B cell (primary cell): ENCODE data around the gene TIMM23B. TPM values are rescaled to one million over a fixed set of nuclear protein-coding genes. Genes with fewer than 3 reads are reported as not detected.
"Not testable (repeated sequence)": the region's sequence is repeated elsewhere in the genome, so short reads cannot be mapped to it uniquely, and the experiment has no call there.

ENCODE experiments used
- ATAC-seq: fragments of 200-7000 bp; cut with Tn5 transposase; one replicate; pipeline ENCODE4 v1.10.0; 2021; ENCODE audit warnings: low read depth, mild to moderate bottlenecking, moderate number of reproducible peaks, moderate library complexity
- CTCF ChIA-PET: fragments of 350-600 bp; sonication (Branson Sonifier 250); formaldehyde crosslinking; loops from one replicate; lab custom pipeline; 2021; ENCODE audit warnings: antibody characterized with exemption, inconsistent platforms; lab: Charles Lee
- POLR2A ChIA-PET: fragments of 350-600 bp; sonication (Branson Sonifier 250); formaldehyde crosslinking; loops from one replicate; lab custom pipeline; 2021; ENCODE audit warnings: antibody characterized with exemption; lab: Charles Lee
- DNase-seq: peaks from one replicate; pipeline ENCODE4 v3.0.0; 2013
- H2AFZ ChIP-seq: 2 replicates; pipeline ENCODE4 v1.6.1; 2012; ENCODE audit warnings: mild to moderate bottlenecking, low read depth, low read length; ENCODE audit not compliant: insufficient read depth, poor library complexity, severe bottlenecking
- H3K27ac ChIP-seq, 2 donors: 1 replicate in 1 of 2; 2 replicates in 1 of 2; pipeline ENCODE4 v1.5.1; 2012 to 2013; ENCODE audit warnings: low read length in 2 of 2, mild to moderate bottlenecking in 2 of 2, moderate library complexity in 1 of 2
- H3K27me3 ChIP-seq, 4 experiments: fragments of 200-600 bp in 1 of 4; sonication (generic) in 1 of 4; replicated peaks in 1 of 4; 1 replicate in 2 of 4; 2 replicates in 2 of 4; pipeline versions ENCODE4 v1.6.1 to v1.7.0; 2013 to 2016; ENCODE audit warnings: low read length in 3 of 4, mild to moderate bottlenecking in 2 of 4, mixed read lengths in 1 of 4, moderate library complexity in 1 of 4; ENCODE audit not compliant: insufficient read depth in 4 of 4, control insufficient read depth in 3 of 4; ENCODE audit errors: control extremely low read depth in 1 of 4
- H3K36me3 ChIP-seq, 2 experiments: replicated peaks in 1 of 2; 1 replicate in 1 of 2; 2 replicates in 1 of 2; pipeline versions ENCODE4 v1.6.1 to v1.7.1; 2013; ENCODE audit warnings: low read length in 1 of 2; ENCODE audit not compliant: insufficient read depth in 2 of 2, control insufficient read depth in 1 of 2; ENCODE audit errors: control extremely low read depth in 1 of 2, extremely low read depth in 1 of 2
- H3K4me1 ChIP-seq, 2 donors: fragments of 200-600 bp in 1 of 2; sonication (generic) in 1 of 2; 1 replicate in 1 of 2; 2 replicates in 1 of 2; pipeline versions ENCODE4 v1.5.1 to v1.6.1; 2013 to 2017; ENCODE audit warnings: low read length in 2 of 2; ENCODE audit not compliant: control insufficient read depth in 2 of 2, insufficient read depth in 2 of 2
- H3K4me2 ChIP-seq: replicated peaks from 2 replicates; pipeline ENCODE3; 2012; ENCODE audit warnings: mild to moderate bottlenecking, low read depth, low read length; ENCODE audit not compliant: poor library complexity, severe bottlenecking
- H3K4me3 ChIP-seq, 5 experiments: fragments of 200-600 bp in 1 of 5; sonication (generic) in 1 of 5; 1 replicate in 3 of 5; 2 replicates in 2 of 5; pipeline versions ENCODE4 v1.5.1 to v1.7.0; 2011 to 2016; ENCODE audit warnings: low read length in 4 of 5, mild to moderate bottlenecking in 4 of 5, low read depth in 2 of 5, control low read depth in 1 of 5, moderate library complexity in 1 of 5; ENCODE audit not compliant: insufficient read depth in 1 of 5; ENCODE audit errors: control extremely low read depth in 1 of 5, extremely low read depth in 1 of 5
- H3K79me2 ChIP-seq: fragments of 200-600 bp; sonication (generic); one replicate; pipeline ENCODE4 v1.6.0; 2016; ENCODE audit warnings: low read length; ENCODE audit not compliant: control insufficient read depth, insufficient read depth
- H3K9ac ChIP-seq: fragments of 200-600 bp; sonication (generic); 2 replicates; pipeline ENCODE4 v1.6.1; 2017; ENCODE audit warnings: mild to moderate bottlenecking, low read length, moderate library complexity
- H3K9me3 ChIP-seq, 3 donors: one replicate each; pipeline versions ENCODE4 v1.6.1 to v1.7.1; 2013; ENCODE audit warnings: low read length in 2 of 3; ENCODE audit not compliant: control insufficient read depth in 2 of 3, insufficient read depth in 1 of 3; ENCODE audit errors: control extremely low read depth in 1 of 3
- H4K20me1 ChIP-seq: 2 replicates; pipeline ENCODE4 v1.6.0; 2012; ENCODE audit warnings: mild to moderate bottlenecking, low read length; ENCODE audit not compliant: insufficient read depth, control insufficient read depth, poor library complexity, severe bottlenecking
- H3K27ac Mint-ChIP-seq: one replicate; pipeline ENCODE4 v1.8.0; 2021; ENCODE audit warnings: mixed read lengths
- H3K27me3 Mint-ChIP-seq: one replicate; pipeline ENCODE4 v1.8.0; 2021; ENCODE audit warnings: mixed read lengths
- H3K4me1 Mint-ChIP-seq: one replicate; pipeline ENCODE4 v1.8.0; 2021; ENCODE audit warnings: mixed read lengths
- H3K4me3 Mint-ChIP-seq: one replicate; pipeline ENCODE4 v1.8.0; 2021; ENCODE audit warnings: mixed read lengths
- H3K9me3 Mint-ChIP-seq: one replicate; pipeline ENCODE4 v1.8.0; 2022; ENCODE audit warnings: mixed read lengths; ENCODE audit not compliant: insufficient read depth
- WGBS: methylation state at CpG from one replicate; pipeline ENCODE4 v1.1.5; 2013; ENCODE audit warnings: missing lambda C conversion rate; ENCODE audit not compliant: insufficient coverage; 5-methylcytosine and 5-hydroxymethylcytosine counted together
- intact Hi-C: fragments of 100-400 bp; cut with micrococcal nuclease; formaldehyde crosslinking; loops from one replicate; pipeline ENCODE4 v1.10.0; 2022
- polyA plus RNA-seq: library from polyadenylated mRNA; depleted of rRNA; stranded (reverse); fragments of >200 nt; gene quantifications from 2 replicates; pipeline ENCODE4 v1.2.3, GENCODE V29; 2012
- total RNA-seq, 2 donors: library from RNA; stranded (reverse); fragments of 120-200 nt in 1 of 2; gene quantifications; 1 replicate in 1 of 2; 2 replicates in 1 of 2; pipeline versions ENCODE4 v1.2.3 to v1.2.4, GENCODE V29; 2013 to 2022

TIMM23B gene
- total and polyA plus RNA-seq, 2 donors (not counting 1 experiment from before 2014, with no cell fraction given) = 21.4 to 29.1 TPM

DNA sequence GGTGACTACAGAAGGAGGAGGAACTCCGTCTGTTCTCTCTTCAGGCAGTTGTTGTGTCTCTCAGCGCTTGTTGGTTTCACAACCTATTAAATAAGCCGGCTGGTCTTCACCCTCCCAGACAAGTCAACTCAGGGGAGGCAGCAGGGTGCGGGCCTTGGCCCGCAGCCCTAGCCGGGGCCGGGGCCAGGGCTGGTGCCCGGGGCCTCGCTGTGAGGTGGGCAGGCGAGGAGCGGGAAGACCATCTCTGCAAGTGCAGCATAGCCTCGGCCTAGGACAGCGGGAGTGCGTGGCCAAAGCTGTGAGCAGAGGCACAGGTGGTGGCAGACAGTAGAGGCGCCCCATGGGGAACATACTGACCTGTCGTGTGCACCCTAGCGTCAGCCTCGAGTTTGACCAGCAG is 46.5 kb downstream of the TIMM23B start, which contains the start of gene AGAP6:
Gene AGAP6, plus strand, starts transcription at position 31 of the 400 bp plus-strand sequence. Its CDS starts 310 bp downstream, at position 341.
- DNase-seq, H3K36me3 ChIP-seq, H3K9me3 ChIP-seq, CTCF ChIA-PET, H3K4me1 Mint-ChIP-seq, H3K4me1 ChIP-seq, H3K27me3 ChIP-seq, POLR2A ChIA-PET, H3K9ac ChIP-seq, H3K79me2 ChIP-seq, ATAC-seq, intact Hi-C loops, H2AFZ ChIP-seq, H3K27ac Mint-ChIP-seq, H3K27ac ChIP-seq, H3K9me3 Mint-ChIP-seq, H3K4me2 ChIP-seq, H4K20me1 ChIP-seq, H3K4me3 ChIP-seq, H3K27me3 Mint-ChIP-seq, H3K4me3 Mint-ChIP-seq: not testable (repeated sequence)
- no CpG with 5 or more reads among the region's 18 CpGs for WGBS

DNA sequence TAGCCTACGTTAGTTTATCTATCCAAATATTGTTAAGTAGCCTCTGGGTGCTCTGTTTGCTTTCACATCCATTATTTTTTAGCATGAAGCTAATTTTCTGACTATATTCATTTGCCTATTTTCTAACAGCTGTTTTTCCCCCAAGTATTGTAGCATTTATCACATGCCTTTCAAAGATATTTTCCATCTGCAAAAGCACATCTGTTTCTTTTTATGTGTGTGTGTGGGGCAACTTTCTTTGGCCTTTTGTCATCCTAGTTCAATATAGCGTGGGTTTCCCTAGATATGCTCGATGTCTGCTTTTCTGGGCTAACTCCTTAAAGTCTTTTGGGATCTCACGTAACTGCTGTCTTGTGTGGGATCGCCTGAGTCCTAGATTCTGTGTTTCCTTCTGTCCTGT is 53.5 kb downstream of the TIMM23B start:
- CTCF ChIA-PET, H3K4me3 ChIP-seq, H3K4me2 ChIP-seq, ATAC-seq, H2AFZ ChIP-seq, intact Hi-C loops, H3K9me3 ChIP-seq, H3K4me1 ChIP-seq, H3K9me3 Mint-ChIP-seq, H3K27ac ChIP-seq, DNase-seq, H4K20me1 ChIP-seq, H3K27me3 Mint-ChIP-seq, POLR2A ChIA-PET, H3K27me3 ChIP-seq, H3K27ac Mint-ChIP-seq, H3K4me3 Mint-ChIP-seq, H3K79me2 ChIP-seq, H3K36me3 ChIP-seq, H3K9ac ChIP-seq, H3K4me1 Mint-ChIP-seq: not testable (repeated sequence)
- WGBS = no CpG with 5 or more reads among the region's 5 CpGs

DNA sequence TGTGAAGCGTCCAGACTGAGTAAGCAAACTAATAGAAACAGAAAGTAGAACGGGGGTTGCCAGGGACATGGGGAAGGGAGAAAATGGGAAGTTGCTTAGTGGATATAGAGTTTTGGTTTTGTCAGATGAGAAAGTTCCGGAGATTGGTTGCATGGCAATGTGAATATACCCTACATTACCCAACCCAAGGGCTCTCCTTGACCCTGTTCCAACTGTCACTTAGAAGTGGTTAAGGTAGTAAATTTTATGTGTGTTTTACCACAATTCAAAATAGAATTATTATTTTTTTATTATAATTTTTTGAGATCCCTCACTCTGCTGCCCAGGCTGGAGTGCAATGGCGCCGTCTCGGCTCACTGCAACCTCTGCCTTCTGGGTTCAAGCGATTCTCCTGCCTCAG is 72.2 kb downstream of the TIMM23B start:
- H3K4me1 ChIP-seq = not testable (repeated sequence)
- no CpG with 5 or more reads among the region's 7 CpGs for WGBS

DNA sequence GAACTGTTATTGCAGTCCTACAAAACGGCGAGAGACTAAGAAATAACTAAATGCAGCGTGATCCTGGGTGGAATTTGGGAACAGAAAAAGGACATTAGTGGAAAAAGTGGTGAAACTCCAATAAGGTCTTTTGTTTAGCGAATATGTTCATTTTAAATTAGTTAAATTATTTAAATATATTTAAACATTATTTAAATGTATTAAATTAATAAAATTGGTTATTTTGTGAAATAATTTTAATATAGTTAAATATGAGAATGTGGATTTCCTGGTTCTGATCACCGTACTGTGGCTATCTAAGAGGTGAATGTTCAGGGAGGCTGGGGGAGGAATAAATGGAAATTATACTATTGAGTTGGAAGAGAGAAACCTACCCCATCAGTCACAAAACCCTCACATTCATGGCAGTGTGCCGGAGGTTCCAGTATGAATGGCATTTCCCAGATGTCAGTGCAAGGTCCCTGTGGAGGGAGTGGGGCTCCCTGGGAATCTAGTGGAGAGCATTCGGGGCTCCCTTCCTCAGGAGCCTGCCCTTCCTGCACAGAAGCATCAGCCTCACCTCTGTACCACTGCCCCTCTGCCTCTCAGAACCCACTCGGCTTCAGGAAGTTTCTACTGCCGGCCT is 73.9 kb downstream of the TIMM23B start:
- intact Hi-C loops, H3K79me2 ChIP-seq, H3K4me2 ChIP-seq, H3K36me3 ChIP-seq, H3K27ac Mint-ChIP-seq, H3K9me3 ChIP-seq, ATAC-seq, POLR2A ChIA-PET, H3K4me3 Mint-ChIP-seq, H3K27me3 Mint-ChIP-seq, H3K4me1 Mint-ChIP-seq, H3K27me3 ChIP-seq, H3K4me3 ChIP-seq, DNase-seq, CTCF ChIA-PET, H2AFZ ChIP-seq, H3K9ac ChIP-seq, H4K20me1 ChIP-seq, H3K9me3 Mint-ChIP-seq, H3K27ac ChIP-seq, H3K4me1 ChIP-seq: not testable (repeated sequence)
- WGBS = 63% methylated on average over 2 of the region's 9 CpGs

More for the DNA sequence above, 72.2 kb downstream of the TIMM23B start:
- H3K79me2 ChIP-seq, H3K4me3 Mint-ChIP-seq, DNase-seq, intact Hi-C loops, CTCF ChIA-PET, H3K9me3 Mint-ChIP-seq, H3K27me3 ChIP-seq, H3K27me3 Mint-ChIP-seq, H3K36me3 ChIP-seq, H3K4me1 Mint-ChIP-seq, H3K27ac ChIP-seq, H3K4me2 ChIP-seq, H3K9ac ChIP-seq, ATAC-seq, H4K20me1 ChIP-seq, POLR2A ChIA-PET, H3K27ac Mint-ChIP-seq, H3K9me3 ChIP-seq, H2AFZ ChIP-seq, H3K4me3 ChIP-seq: not testable (repeated sequence)
